GM19324 (cell line): Measurements from ENCODE around the gene ZNF584.
A peak's percentile ranks its signal among the peaks of the same experiment; 100 is the strongest.

Experiments
- ATAC-seq: cut with Tn5 transposase; IDR thresholded peaks from one replicate; pipeline ENCODE4 v1.9.1; 2021; ENCODE audit warnings: mild to moderate bottlenecking, moderate library complexity; ENCODE audit not compliant: unreplicated experiment, low FRiP score

Gene ZNF584

DNA sequence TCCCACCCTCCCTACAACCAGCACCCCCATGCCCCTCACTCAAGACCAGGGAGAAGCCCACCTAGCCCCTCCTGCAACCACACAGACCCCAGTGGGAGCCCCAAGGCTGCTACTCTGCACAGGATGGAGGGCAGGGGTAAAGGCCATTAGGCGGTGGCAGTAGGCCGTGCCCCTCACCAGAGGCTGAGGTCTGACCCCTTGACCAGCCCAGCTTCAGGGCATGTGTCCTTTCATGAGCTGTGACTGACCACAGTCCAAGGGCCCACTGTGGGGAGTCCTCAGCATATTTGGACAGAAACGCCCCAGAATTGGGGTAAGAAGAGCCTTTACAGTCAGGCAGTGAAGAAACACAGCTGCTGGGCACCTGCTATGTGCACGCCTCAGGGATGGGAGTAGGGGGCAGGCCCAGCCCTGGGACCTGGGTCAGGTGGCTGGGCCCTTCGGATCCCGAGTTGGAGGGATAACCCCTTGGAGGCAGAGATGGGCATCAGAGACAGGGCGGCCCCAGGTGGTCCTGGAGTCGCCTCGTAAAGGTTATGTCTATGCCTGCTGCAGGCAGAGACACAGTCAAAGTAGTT lies 23.0 kb upstream of the ZNF584 start:
- ATAC-seq, result no peak

DNA sequence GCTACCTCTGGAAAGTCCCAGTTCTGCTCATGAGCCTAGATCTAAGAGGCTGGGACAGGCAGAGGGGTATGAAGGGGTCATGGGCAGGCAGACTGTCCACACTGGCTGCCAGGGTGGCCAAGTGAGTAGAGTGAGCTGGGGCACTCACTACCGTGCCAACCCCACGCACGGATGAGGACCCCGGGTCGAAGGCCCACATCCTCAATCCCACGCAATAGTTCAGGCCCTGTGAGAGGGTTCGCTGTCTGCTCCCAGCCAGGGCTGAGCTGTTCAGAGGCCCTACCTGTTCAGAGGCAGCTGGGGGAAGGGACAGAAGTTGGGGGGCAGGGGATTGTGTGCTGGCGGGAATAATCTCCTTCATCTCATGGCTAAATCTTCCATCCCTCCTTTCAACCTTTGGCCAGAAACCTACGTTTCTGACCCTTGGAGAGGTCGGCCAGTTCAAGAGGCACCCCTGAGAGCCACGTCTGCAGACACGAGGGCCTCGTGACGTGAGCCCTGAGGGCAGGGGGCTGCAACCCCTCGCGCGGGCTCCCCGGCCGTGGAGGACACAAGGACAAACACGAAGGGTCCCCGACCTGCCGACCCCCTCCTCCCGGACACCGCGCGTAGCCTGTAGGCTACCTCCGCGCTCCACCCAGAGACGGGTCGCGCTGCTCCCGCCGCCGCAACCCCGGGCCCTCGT lies 22.4 kb upstream of the ZNF584 start:
- ATAC-seq, result no peak

- ATAC-seq, result peak; percentile 91
Observed at GRCh38 chr19:58386576-58387337, 21.7 kb upstream of the ZNF584 start, which contains the start of gene RPS5. Gene RPS5, plus strand, starts transcription at chr19:58387269. Its CDS starts 869 bp downstream, at chr19:58388138.

- no peak for ATAC-seq
Observed at GRCh38 chr19:58387338-58388174, 20.9 kb upstream of the ZNF584 start.

DNA sequence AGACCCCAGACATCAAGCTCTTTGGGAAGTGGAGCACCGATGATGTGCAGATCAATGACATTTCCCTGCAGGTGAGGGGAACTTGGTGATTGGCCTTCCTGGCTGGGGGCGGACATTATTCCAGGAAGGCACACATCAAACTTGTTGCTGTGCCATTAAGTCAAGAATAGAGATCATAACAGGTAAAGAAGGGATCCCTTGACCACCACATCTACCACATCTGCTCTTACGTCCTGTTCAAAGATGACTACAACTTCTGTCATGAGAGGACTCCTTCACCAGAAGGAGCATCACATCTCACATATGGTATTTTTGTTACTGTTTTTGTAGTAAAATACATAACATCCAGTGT lies 20.3 kb upstream of the ZNF584 start:
- ATAC-seq, result no peak

DNA sequence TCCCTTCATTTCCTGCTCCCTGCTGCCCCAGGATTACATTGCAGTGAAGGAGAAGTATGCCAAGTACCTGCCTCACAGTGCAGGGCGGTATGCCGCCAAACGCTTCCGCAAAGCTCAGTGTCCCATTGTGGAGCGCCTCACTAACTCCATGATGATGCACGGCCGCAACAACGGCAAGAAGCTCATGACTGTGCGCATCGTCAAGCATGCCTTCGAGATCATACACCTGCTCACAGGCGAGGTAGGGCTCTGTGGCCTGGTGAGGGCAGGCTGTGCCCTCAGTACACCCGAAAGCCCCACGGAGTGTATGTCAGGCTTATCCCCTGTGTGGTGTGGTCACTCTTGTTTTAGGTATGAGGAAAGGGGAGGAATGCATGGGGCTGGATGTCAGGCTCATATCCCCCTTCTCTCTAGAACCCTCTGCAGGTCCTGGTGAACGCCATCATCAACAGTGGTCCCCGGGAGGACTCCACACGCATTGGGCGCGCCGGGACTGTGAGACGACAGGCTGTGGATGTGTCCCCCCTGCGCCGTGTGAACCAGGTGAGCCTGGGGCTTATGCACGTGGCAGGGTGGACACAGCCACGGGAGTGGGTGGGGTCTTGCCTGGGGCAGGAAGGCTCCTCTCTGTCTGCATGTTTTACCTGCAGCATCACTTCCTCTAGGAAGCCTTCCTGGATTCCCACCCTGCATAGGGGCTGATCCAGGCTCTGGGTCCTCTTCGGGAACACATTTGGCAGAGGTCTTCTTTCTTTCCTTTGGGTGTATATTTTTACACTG lies 15.3 kb upstream of the ZNF584 start:
- no peak for ATAC-seq

DNA sequence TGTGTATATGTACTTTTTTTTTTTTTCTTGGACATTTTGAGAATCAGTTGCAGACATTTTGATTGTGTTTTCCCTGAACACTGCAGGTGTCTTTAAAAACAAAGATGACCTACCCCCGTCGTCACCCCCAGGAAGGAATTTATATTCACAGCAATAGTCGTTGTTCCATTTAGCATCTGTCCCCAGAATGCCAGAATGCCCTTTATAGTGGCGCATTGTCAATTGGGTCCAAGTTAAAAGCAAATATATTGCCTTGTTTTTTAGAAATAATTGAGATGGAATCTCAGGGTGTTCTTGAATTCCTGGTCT lies 14.8 kb upstream of the ZNF584 start:
- no peak for ATAC-seq

- ATAC-seq, result no peak
Observed at GRCh38 chr19:58394821-58395219, 13.6 kb upstream of the ZNF584 start.

DNA sequence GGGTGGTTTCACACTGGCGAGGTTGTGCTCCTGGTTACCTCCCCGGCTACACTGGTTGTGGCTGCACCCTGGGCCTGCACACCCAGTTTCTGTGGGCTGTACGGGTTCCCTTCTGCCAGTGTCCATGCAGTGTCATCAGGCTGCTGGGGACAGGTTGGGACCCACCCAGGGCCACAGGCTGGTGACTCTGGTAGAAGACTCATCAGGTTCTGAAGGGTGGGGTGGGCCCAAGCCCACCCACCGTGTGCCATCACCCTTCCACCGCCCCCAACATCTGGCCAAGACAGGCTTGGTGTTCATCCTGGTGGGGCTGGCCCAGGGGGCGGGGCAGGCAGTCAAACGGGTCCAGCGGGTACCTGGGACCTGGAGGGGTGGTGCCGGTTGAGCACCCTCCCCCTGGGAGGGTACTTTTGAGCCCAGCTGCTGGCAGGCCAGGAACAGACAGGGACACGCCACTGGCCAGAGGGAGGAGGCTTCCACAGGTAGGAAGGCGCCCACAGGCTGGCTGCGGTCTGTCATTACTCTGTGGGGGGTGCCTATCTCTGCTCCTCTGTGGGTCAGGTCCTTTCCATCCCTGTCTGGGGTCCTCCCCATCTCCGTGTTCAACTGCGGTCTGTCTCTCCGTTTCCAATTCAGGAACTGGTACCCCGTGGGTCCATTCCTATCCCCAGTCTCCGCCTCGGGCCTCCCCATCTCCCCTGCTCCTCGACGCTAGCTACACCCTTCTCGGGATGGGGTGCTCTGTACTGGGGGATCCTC lies 13.1 kb upstream of the ZNF584 start, which contains the start of gene RNF225:
Gene RNF225, plus strand, starts transcription at position 437 of the 759 bp plus-strand sequence. CDS start 434 bp downstream, outside the sequence.
- no peak for ATAC-seq

- ATAC-seq, result no peak
Observed at GRCh38 chr19:58395979-58396627, 12.3 kb upstream of the ZNF584 start.

- ATAC-seq, result no peak
Observed at GRCh38 chr19:58396691-58397532, 11.5 kb upstream of the ZNF584 start.

DNA sequence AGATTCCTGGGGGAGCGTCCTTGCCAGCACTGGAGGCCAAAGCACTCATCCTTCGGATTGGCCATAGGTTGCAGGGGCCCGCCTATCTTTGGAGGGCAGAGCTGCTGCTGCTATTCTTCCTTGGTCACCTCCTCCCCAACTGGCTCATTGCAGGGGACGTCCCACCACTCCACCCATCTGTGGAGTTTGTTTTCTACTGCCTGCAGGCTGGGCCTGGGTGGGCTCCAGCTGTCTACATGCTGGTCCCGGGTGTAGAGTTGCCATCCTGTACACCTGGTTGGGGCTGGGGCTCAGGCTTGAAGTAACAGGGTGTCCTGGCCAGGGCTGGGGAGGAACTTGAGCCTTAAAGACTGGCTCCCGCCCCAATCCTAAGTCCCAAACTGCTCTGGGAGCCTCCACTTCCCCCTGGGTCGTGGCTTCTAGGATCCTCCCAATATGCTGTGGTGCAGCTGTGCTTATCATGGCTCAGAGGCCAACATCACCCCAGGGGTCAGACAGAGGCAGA lies 10.9 kb upstream of the ZNF584 start:
- ATAC-seq, result no peak

- ATAC-seq, result no peak
Observed at GRCh38 chr19:58398087-58398486, 10.4 kb upstream of the ZNF584 start.

DNA sequence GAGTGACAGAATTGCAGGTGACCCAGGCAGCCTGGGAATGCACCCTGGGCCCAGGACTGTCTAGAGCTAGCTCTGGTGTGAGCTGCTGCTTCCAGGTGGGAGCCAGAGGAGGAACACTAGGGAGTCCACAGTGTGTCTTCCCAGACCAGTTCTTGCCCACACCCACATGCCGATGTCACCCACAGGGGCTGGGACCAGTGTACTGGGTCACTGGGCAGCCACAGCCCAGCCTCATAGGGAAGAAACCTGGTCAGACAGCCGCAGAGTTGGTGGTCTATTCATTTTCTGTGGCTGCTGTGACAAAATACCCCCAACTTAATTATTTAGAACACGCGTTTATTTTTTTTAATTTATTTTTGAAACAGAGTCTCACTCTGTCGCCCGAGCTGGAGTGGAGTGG lies 9.9 kb upstream of the ZNF584 start:
- no peak for ATAC-seq

DNA sequence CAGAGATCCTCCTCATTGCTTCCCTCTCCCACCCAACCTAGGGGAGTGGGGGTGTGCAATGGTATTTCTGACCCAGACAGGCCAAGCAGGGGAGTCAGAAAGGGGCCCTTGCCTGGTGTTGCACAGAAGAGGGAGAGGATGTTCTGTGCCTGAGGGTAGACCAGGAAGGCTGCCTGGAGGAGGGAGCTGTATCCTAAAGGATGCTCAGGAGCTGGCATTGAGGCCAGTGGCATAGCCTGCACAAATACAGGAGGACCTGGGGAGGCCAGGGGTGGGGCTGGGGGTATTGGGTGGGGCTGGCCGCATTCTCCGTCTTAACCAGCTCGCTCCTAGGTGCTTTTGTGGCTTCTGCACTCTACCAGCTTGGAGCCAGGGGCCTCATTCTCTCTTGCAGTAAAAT lies 8.5 kb upstream of the ZNF584 start:
- no peak for ATAC-seq

DNA sequence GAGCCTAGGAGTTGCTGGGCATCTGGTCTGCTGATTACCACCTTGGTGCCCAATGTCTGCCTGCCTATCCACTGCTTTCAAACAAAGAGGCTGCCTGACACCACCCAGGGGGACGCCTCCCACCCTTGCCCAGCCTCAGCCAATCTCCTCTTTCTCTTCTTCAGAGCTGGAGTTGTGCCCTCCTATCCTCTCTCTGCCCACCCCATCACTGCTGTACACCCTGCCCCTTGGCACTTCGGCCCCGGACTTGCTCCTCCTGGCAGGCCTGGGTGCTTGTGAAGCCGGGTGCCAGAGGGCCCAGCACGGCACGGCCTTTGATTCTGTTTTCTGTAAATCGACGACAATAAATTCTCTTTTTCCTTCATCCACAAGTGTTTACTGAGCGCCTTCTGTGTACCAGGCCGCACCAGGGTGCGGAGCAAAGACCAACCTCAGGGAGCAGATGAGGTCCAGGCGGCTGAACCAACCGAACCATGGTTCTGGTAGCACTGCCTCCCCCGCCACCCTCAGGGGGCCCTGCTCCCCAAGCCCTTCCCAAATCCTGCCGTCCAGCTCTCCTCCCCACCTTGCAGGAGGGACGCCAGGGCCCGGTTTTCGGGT lies 8.0 kb upstream of the ZNF584 start:
- no peak for ATAC-seq
